ENCODE results near the gene RNASEL. TPM values are rescaled to one million over a fixed set of nuclear protein-coding genes. Genes with fewer than 3 reads are reported as not detected.
A peak's percentile ranks its signal among the peaks of the same experiment; 100 is the strongest.
"Not testable (repeated sequence)": the region's sequence is repeated elsewhere in the genome, so short reads cannot be mapped to it uniquely, and the experiment has no call there.

The RNASEL gene
- polyA plus RNA-seq = 8.9 TPM

GRCh38 chr1:182588500-182589396 lies at the start of gene RNASEL:
Gene RNASEL, minus strand, starts transcription at chr1:182589256. Its CDS starts 2,450 bp downstream, at chr1:182586806.
- Mint-ChIP-seq H3K36me3 (peaks cover 7% of the 10 kb centered on the region), H3K4me3 (peak within 1 kb of the TSS; percentile 98 to 100 (median 99)), H3K27ac (peak within 1 kb of the TSS; percentile 94 to 100 (median 99)), H3K9me3 (no peaks in the 10 kb centered on the region), H3K4me1 (peaks cover 21 to 41% (median 35%) of the 10 kb centered on the region in 3 donors), H3K27me3 (no peaks in the 10 kb centered on the region)

GRCh38 chr1:182637769-182638168 lies 48.7 kb upstream of the RNASEL start:
- Mint-ChIP-seq H3K27ac (no peak overlapping the region), H3K4me3 (no peak overlapping the region), H3K27me3 (peaks cover 3% of the 10 kb centered on the region), H3K36me3 (peaks cover under 1% of the 10 kb centered on the region), H3K4me1 (peaks cover 15 to 18% (median 15%) of the 10 kb centered on the region in 3 donors), H3K9me3 (peaks cover 0 to 3% (median 0%) of the 10 kb centered on the region in 3 donors)

GRCh38 chr1:182635871-182636270 lies 46.8 kb upstream of the RNASEL start:
- Mint-ChIP-seq H3K9me3 (no peaks in the 10 kb centered on the region), H3K4me3 (no peak overlapping the region), H3K27ac (no peak overlapping the region), H3K4me1 (peaks cover 23 to 29% (median 27%) of the 10 kb centered on the region in 3 donors), H3K27me3 (peaks cover 3% of the 10 kb centered on the region), H3K36me3 (no peaks in the 10 kb centered on the region)

- peak overlapping the region in 2 of 3 donors; percentile 87 to 96 for H3K27ac Mint-ChIP-seq
- H3K9me3 Mint-ChIP-seq = no peaks in the 10 kb centered on the region
- no peaks in the 10 kb centered on the region for H3K27me3 Mint-ChIP-seq
- peak overlapping the region in 2 of 4 donors; percentile 73 to 75 for H3K4me3 Mint-ChIP-seq
- H3K4me1 Mint-ChIP-seq = peaks cover 36 to 39% (median 38%) of the 10 kb centered on the region in 3 donors
- H3K36me3 Mint-ChIP-seq = no peaks in the 10 kb centered on the region
Measured at GRCh38 chr1:182634306-182635072, 45.4 kb upstream of the RNASEL start.

GRCh38 chr1:182633657-182634281 lies 44.7 kb upstream of the RNASEL start:
- peak overlapping the region; percentile 9 to 96 (median 87) for H3K27ac Mint-ChIP-seq
- peak overlapping the region in 2 of 4 donors; percentile 73 to 75 for H3K4me3 Mint-ChIP-seq
- H3K4me1 Mint-ChIP-seq = peaks cover 40 to 45% (median 40%) of the 10 kb centered on the region in 3 donors
- no peaks in the 10 kb centered on the region for H3K27me3 Mint-ChIP-seq
- no peaks in the 10 kb centered on the region for H3K9me3 Mint-ChIP-seq
- no peaks in the 10 kb centered on the region for H3K36me3 Mint-ChIP-seq

GRCh38 chr1:182633031-182633430 lies 44.0 kb upstream of the RNASEL start:
- peaks cover 40 to 45% (median 41%) of the 10 kb centered on the region in 3 donors for H3K4me1 Mint-ChIP-seq
- H3K36me3 Mint-ChIP-seq = no peaks in the 10 kb centered on the region
- no peaks in the 10 kb centered on the region for H3K27me3 Mint-ChIP-seq
- no peaks in the 10 kb centered on the region for H3K9me3 Mint-ChIP-seq
- peak overlapping the region in 1 of 3 donors; percentile 96 for H3K27ac Mint-ChIP-seq
- H3K4me3 Mint-ChIP-seq = peak overlapping the region in 1 of 4 donors; percentile 73

GRCh38 chr1:182632441-182632857 lies 43.4 kb upstream of the RNASEL start:
- not testable (repeated sequence) for H3K27me3 Mint-ChIP-seq, H3K36me3 Mint-ChIP-seq, H3K9me3 Mint-ChIP-seq
- Mint-ChIP-seq H3K4me1 (peaks cover 40 to 47% (median 41%) of the 10 kb centered on the region in 3 donors), H3K27ac (peak overlapping the region; percentile 21 to 77 (median 39)), H3K4me3 (peak overlapping the region in 3 of 4 donors; percentile 51 to 88 (median 83))

GRCh38 chr1:182631954-182632353 lies 42.9 kb upstream of the RNASEL start:
- H3K36me3 Mint-ChIP-seq = no peaks in the 10 kb centered on the region
- H3K4me3 Mint-ChIP-seq = peak overlapping the region in 1 of 4 donors; percentile 83
- H3K27me3 Mint-ChIP-seq = no peaks in the 10 kb centered on the region
- peak overlapping the region in 2 of 3 donors; percentile 21 to 77 for H3K27ac Mint-ChIP-seq
- H3K4me1 Mint-ChIP-seq = peaks cover 40 to 52% (median 41%) of the 10 kb centered on the region in 3 donors
- no peaks in the 10 kb centered on the region for H3K9me3 Mint-ChIP-seq

GRCh38 chr1:182631053-182631677 lies 42.1 kb upstream of the RNASEL start:
- H3K4me1 Mint-ChIP-seq = peaks cover 40 to 59% (median 41%) of the 10 kb centered on the region in 3 donors
- no peaks in the 10 kb centered on the region for H3K9me3 Mint-ChIP-seq
- H3K27ac Mint-ChIP-seq = no peak overlapping the region
- H3K36me3 Mint-ChIP-seq = no peaks in the 10 kb centered on the region
- no peak overlapping the region for H3K4me3 Mint-ChIP-seq
- no peaks in the 10 kb centered on the region for H3K27me3 Mint-ChIP-seq

- Mint-ChIP-seq H3K9me3 (no peaks in the 10 kb centered on the region), H3K36me3 (no peaks in the 10 kb centered on the region), H3K4me3 (no peak overlapping the region), H3K27me3 (no peaks in the 10 kb centered on the region), H3K27ac (no peak overlapping the region), H3K4me1 (peaks cover 40 to 62% (median 41%) of the 10 kb centered on the region in 3 donors)
Measured at GRCh38 chr1:182630586-182630985, 41.5 kb upstream of the RNASEL start.

GRCh38 chr1:182629499-182630096 lies 40.5 kb upstream of the RNASEL start:
- Mint-ChIP-seq H3K27ac (peak overlapping the region; percentile 0 to 73 (median 8)), H3K9me3 (no peaks in the 10 kb centered on the region), H3K4me3 (peak overlapping the region in 2 of 4 donors; percentile 13 to 85), H3K36me3 (no peaks in the 10 kb centered on the region), H3K27me3 (no peaks in the 10 kb centered on the region), H3K4me1 (peaks cover 40 to 72% (median 45%) of the 10 kb centered on the region in 3 donors)

GRCh38 chr1:182629080-182629479 lies 40.0 kb upstream of the RNASEL start:
- H3K36me3 Mint-ChIP-seq = no peaks in the 10 kb centered on the region
- H3K27me3 Mint-ChIP-seq = no peaks in the 10 kb centered on the region
- H3K4me1 Mint-ChIP-seq = peaks cover 43 to 72% (median 44%) of the 10 kb centered on the region in 3 donors
- peak overlapping the region in 2 of 3 donors; percentile 0 to 73 for H3K27ac Mint-ChIP-seq
- H3K9me3 Mint-ChIP-seq = no peaks in the 10 kb centered on the region
- peak overlapping the region in 1 of 4 donors; percentile 85 for H3K4me3 Mint-ChIP-seq

GRCh38 chr1:182628657-182629056 lies 39.6 kb upstream of the RNASEL start:
- no peak overlapping the region for H3K27ac Mint-ChIP-seq
- no peaks in the 10 kb centered on the region for H3K9me3 Mint-ChIP-seq
- H3K36me3 Mint-ChIP-seq = no peaks in the 10 kb centered on the region
- no peaks in the 10 kb centered on the region for H3K27me3 Mint-ChIP-seq
- H3K4me3 Mint-ChIP-seq = no peak overlapping the region
- peaks cover 42 to 68% (median 42%) of the 10 kb centered on the region in 3 donors for H3K4me1 Mint-ChIP-seq

GRCh38 chr1:182627622-182628021 lies 38.6 kb upstream of the RNASEL start:
- no peak overlapping the region for H3K4me3 Mint-ChIP-seq
- no peaks in the 10 kb centered on the region for H3K27me3 Mint-ChIP-seq
- peaks cover 43 to 67% (median 45%) of the 10 kb centered on the region in 3 donors for H3K4me1 Mint-ChIP-seq
- no peaks in the 10 kb centered on the region for H3K36me3 Mint-ChIP-seq
- H3K9me3 Mint-ChIP-seq = no peaks in the 10 kb centered on the region
- H3K27ac Mint-ChIP-seq = no peak overlapping the region
